NCI-H82 (cell line): ENCODE data around the gene CFAP73.
"Not testable (repeated sequence)": the region's sequence is repeated elsewhere in the genome, so short reads cannot be mapped to it uniquely, and the experiment has no call there.

Experiments used
- DNase-seq: peaks from one replicate; lab custom pipeline; 2025; lab: John Stamatoyannopoulos, UW

The CFAP73 gene

DNA sequence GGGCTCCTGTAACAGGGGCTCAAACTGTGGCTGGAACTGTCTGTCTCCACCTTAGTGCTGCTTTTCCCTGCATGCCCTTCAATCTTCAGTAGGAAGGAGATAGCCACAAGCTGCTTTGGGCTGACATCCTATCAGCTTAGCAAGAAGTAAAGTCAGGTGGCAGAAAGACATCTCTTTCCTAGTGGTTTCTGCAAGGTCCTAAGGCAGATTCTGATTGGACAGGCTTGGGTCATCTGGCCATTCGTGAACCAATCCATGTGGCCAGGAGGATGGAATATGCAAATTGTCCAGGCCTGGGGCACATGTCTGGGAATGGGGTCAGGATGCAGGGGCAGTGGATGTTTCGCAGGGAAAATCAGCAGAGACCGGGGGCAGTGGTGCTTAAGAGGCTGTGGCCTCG is 41.2 kb downstream of the CFAP73 start:
- peak; percentile 90 for DNase-seq

DNA sequence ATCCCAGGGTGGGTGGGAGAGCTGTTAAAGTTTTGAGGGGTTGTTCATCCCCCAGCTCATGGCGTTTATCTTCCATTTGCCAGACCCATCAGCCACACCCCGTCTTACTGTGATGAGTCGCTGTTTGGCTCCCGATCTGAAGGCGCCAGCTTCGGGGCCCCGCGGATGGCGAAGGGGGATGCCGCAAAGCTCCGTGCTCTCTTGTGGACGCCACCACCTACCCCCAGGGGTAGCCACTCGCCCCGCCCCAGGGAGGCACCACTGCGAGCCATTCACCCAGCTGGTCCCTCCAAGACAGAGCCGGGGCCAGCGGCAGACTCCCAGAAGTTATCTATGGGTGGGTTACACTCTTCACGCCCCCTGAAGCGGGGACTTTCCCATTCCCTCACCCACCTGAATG is 41.7 kb downstream of the CFAP73 start:
- DNase-seq = no peak

DNA sequence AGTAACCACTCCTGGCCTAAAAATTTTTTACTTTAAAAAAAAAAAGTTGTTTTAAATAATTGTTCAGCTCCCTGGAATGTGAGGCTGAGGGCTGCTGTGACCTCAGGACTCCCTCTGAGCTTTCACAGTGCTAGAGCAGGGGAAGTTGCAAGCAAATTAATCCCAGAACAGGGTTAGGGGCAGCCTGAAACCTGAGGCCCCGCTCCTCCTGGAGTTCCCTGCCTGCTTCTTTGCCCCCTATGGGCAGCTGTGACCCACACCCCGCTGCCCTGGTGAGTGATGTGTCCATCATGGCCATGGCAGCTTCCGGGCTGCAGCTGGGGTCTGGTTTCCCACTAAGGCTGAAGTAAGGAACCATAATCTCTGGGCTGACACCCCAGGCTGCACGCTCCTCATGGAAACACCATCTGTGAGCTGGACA is 45.5 kb downstream of the CFAP73 start:
- peak; percentile 50 for DNase-seq

DNA sequence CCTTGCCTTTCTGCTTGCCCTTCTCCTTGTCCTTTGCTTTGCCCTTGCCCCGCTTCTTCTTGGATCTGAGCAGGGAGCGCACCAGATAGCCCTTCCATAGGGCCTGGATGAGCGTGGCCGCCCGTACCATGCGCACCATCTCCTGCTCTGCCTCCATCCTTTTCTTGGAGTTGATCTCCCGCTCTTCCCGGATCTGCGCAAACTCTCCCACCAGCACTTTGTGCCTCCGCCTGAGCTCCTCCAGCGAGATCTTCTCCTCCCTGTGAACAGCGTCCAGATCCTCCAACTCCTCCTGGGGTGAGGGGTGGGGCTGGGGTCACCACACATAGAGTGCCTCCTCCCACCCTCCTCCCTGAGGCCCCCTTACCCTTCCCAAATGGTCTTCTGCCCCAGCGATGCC is 46.1 kb downstream of the CFAP73 start:
- no peak for DNase-seq

DNA sequence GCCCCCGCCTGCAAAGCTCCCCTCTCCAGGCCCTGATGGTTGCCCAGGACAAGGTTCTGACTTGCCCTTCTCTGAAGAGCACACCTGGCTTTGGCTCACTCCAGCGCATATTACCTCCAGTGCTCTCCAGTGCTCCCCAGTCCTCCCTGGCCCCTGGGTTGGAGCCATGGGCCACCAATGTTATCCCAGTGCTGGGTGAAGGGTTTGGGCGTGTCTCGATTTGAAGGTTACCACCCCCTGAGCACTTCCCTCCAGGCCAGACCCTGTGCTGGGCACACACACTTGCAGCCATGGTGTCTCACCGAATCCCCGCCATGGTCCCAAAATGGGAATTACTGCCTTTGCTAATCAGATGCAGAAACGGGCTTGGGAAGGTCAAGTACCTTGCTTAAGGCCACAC is 47.1 kb downstream of the CFAP73 start:
- no peak for DNase-seq

DNA sequence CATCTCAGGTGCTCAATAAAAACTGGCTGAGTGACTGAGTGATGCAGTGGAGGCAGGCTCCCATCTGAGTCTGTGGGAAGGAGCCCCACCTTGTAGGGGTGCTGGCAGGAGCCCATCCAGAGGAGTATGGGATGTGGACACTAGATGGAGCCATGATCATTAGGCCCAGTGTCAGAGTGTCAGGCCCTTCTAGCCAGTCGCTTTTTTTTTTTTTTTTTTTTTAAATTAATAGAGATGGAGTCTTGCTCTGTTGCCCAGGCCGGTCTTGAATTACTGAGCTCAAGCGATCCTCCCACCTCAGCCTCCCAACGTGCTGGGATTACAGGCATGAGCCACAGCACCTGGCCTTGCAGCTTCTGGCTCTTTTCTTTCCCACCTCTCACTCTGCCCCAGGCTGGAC is 47.5 kb downstream of the CFAP73 start:
- peak; percentile 84 for DNase-seq

DNA sequence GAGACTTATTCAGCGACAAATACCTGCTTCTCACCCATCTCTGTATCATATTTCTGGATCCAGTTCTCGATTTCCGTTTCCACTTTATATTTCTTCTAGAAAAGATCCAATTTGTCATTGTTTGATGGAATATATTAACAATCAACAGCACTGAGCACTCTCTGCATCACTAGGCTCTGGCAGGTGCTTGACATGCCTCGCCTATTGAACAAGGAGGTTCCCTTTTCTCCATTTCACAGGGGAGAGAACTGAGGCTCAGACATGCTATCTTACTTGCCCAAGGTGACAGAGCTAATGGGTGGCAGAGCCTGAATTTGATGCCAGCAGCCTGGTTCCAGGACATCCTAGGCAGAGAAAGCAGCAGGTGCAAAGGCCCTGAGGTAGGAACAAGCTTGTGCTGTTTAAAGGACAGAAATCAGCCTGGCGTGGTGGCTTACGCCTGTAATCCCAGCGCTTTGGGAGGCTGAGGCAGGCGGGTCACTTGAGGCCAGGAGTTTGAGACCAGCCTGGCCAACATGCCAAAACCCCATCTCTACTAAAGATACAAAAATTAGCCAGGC is 48.1 kb downstream of the CFAP73 start:
- DNase-seq = no peak

DNA sequence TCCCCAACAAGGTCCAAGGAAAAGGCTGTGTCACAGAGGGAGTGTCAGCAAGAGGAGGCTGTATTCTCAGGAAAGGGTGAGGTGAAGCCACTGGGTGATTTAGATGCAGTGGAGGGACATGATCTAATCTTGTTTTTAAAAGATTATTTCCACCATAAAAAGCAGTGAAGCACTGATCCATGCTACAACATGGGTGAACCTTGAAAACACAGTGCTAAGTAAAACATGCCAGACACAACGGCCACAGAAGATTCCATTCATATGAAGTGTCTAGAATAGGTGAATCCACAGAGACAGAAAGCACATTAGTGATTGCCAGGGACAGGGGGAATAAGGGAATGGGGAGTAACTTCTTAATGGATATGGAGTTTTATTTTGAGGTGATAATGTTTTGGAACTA is 48.8 kb downstream of the CFAP73 start:
- DNase-seq = peak; percentile 12

DNA sequence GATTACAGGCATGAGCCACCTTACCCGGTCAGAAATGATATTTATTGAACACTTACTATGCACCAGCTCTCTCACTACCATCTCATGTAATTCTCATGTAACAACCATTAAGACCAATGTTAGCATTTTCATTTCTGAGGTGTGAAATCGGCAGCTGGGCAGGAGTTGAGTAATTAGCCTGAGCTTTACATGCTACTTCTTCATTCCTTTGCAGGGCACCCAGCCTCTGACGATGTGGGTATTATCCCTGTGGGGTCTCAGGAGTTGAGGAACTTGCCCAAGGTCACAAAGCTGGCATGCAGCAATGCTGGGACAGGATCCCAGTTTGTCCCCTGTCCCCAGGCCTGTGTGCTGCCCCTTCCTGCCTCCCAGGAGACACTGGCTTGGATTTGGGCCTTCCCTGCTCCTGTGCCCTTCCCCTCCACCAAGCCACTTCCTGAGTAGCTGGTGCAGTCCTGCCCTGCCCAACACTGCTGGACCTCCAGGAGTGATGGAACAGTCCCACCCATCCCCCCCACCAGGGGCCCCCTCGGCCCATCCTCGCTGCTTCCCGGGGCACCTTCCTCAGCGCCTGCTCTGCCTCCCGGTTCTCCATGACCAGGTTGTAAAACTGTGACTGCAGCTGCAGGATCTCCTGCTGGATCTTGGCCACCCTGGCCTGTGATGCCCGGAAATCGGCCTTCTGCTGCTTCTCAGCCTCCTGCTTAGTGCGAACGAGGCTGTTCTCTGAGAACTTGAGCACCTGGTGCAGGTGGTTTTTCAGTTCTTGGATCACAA is 50.7 kb downstream of the CFAP73 start:
- no peak for DNase-seq

DNA sequence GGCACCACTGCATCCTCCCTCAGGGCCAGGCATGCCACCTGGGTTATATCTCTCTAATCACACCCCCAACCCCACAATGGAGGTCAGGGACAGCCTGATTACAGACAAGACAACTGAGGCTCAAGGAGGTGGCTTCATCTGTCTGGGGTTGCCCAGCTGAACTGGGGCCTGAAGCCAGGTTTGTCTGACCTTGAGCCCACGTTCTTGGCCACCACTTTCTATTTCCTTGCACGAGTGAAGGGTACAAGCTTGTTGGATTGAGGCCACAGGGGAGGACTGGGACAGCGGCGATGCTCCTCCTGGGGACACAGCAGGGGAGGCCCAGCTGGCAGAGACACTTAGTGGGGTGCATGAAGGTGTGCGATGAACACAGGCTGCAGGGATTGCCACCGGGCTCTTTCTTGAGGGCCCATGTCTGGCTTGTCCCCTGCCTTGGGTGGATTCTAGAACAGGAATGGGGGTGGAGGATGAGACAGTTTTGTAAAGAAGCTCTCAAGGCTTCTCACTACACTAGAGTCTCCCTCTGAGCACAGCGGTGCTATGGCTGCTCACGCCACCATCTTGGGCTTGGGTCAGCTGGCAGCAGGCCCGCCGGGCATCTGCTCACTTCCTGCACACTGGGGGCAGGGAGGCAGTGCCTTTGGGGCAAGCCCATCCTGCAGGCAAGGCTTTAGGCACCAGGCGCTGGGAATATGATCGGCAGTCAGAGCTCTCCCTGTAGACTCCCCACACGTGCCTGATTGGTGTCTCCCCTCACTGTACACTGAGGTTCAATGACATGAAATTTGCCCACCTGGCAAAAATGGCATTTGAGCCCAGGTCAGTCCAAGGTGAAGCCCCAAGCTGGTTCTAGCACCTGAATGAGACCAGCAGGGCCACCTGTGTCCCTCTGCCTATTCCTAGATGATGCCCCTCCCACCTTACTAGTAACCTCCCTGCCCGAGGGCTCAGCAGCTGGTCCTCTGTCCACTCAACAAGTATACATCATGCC is 52.0 kb downstream of the CFAP73 start:
- no peak for DNase-seq

DNA sequence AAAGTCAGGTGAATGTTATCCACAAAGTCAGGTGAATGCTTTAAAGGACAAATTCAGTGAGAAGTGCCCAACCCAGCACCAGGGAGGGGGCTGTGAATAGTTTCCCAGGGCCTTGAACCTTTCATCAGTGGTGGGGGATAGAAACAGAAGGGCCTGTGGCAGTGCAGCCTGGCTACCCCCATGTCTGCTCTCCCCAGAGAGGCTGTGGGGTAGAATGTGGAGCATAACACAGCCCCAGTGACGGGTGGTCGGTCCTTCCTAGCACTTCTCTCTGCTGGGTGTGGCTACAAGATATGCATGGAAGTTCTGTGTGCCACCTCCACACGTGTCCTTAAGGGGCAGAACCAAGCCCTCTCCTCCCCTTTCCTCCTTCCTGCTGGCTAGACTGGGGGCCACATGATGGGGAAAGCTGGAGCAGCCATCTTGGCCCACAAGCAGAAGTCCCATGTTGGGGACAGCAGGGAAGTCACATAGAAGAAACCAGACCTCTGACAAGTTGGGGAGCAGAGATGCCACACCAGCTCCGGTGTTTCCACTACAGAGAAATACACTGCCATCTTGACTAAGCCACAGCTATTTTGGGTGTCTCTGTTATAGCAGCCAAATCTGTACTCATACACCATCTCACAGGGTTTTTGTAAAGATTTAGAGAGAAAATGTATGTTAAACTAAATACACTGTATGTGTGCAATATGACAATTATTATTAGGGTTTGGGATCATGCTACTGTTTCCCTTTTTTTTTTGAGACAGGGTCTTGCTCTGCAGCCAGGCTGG is 53.0 kb downstream of the CFAP73 start:
- DNase-seq = no peak

DNA sequence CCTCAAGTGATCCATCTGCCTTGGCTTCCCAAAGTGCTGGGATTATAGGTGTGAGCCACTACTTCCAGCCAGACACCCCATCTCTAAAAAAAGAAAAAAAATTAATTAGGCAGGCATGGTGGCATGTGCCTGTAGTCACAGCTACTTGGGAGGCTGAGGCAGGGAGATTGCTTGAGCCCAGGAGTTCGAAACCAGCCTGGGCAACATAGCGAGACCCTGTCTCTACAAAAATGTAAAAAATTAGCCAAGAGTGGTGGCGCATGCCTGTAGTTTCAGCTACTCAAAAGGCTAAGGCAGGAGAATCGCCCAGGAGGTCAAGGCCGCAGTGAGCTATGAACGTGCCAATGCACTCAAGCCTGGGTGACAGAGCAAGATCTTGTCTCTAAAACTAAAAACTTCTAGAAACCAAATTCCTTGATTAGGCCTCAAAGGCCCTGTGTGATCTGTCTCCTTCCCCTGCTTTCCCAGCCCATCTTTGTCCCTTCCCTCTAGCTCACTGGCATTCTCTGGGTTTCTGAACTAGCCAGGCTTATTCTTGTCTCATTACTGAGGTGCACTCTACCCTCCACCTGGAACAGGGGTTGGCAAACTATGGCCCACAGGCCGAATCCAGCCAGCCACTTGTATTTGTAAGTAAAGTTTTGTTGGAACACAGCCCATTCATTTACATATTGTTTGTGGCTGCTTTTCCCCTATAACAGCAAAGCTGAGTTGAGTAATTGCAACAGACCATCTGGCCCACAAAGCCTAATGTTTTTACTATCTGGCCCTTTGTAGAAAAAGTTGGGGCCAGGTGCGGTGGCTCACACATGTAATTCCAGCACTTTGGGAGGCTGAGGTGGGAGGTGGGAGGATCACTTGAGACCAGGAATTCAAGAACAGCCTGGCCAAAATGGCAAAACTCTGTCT is 54.6 kb downstream of the CFAP73 start:
- peak; percentile 64 for DNase-seq

DNA sequence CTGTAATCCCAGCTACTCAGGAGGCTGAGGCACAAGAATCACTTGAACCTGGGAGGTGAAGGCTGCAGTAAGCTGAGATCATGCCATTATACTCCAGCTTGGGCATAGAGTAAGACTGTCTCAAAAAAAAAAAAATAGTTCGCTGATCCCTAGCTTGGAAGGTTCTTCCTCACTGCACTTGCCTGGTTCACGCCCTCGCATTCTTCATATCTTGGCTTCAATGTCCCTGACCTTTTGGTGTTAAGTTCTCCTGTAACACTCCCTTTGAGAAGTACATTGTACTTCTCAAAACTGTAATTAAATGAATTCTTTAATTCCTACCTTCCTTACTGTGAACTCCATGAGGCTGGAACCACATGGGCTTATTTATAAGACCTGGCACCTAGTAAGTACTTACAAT is 55.3 kb downstream of the CFAP73 start:
- peak; percentile 47 for DNase-seq

DNA sequence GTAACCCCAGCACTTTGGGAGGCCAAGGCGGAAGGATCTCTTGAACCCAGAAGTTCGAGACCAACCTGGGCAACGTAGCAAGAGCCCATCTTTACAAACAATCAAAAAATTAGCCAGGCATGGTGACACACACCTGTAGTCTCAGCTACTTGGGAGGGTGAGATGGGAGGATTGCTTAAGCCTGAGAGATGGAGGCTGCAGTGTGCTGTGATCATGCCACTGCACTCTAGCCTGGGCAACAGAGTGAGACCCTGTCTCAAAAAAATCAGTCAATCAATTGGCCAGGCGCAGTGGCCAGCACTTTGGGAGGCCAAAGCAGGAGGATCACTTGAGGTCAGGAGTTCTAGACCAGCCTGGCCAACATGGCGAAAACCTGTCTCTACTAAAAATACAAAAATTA is 57.3 kb downstream of the CFAP73 start:
- DNase-seq = not testable (repeated sequence)

DNA sequence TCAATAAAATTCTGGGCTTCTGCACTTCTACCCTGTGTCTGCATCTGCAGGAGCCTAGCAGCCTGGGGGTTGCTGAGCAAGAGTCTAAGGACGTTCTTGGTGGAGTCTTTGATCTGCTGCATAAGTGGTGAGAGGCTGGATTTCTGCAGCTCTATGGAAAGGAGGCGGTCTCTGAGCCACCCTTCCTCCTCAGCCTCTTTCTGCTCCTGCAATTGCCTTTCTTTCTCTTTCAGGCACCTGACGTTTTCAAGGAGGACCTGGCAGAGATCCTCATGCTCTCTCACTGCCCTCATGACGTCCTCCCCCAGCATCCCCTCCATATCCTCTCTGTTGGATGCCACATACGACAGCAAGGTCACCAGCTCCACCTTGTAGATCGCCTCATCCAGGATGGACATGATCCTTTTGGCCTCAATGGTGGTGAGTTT is 58.1 kb downstream of the CFAP73 start:
- DNase-seq = no peak

DNA sequence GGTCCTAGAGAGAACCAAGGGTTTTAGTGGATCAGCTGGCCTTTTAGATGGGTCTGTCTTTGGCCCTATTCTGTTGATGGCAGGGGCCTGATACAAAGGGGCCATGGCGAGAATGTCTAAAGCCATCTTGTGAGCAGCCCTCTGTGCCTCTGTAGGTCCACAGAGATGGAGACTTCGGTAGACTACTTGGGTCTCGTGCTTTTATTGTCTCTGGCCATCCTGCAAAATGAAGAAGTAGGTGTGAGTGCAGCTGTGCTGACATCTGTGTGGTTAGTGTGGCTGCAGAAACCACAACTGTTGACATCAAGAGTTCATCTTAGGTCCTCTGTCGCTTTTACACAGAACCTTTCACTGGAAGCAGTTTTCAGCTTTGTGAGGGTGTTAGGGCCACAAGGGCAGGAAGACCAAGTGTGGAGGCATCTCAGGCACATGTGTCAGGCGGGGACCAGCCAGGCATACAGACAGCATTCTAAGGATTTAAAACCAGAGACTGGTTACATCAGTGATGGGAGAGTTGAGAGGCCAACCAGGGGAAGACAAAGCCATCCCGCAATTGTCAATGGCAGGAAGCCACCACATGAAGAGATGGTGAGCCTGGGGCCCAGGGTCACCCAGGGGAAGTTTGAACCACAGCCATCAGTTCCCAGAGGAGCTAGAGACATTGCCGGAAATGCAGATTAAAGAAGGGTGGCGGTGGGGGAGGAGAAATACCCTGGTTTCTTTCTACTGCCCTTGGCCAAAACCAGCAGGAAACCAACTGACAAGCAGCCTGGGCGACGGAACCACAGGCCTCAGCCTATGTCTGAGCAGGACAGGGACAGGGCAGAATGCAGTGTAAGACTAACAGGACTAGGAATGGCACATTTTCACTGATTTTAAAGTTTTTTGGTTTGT is 58.8 kb downstream of the CFAP73 start:
- no peak for DNase-seq
